ENCODE results near the gene NOXO1. TPM values are rescaled to one million over a fixed set of nuclear protein-coding genes. Genes with fewer than 3 reads are reported as not detected.

NOXO1 gene
- total and polyA plus RNA-seq, 2 experiments from 2014 or later: 2.0 to 2.6 TPM

DNA sequence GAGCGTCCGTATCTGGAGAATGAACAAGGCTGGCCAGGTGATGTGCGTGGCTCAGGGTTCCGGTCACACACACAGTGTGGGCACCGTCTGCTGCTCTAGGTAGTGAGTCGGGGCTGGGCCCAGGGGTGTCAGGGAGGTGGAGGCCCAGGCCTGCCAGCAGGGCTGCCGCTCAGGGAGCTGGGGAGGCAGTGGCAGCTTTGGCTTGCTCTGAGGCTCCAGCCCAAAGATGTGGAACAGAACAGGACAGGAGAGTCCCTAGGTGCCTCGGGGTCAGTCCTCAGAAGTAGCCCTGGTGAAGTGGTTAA is 5.1 kb downstream of the NOXO1 start (continued):
- TF ChIP-seq, protein P1, sequence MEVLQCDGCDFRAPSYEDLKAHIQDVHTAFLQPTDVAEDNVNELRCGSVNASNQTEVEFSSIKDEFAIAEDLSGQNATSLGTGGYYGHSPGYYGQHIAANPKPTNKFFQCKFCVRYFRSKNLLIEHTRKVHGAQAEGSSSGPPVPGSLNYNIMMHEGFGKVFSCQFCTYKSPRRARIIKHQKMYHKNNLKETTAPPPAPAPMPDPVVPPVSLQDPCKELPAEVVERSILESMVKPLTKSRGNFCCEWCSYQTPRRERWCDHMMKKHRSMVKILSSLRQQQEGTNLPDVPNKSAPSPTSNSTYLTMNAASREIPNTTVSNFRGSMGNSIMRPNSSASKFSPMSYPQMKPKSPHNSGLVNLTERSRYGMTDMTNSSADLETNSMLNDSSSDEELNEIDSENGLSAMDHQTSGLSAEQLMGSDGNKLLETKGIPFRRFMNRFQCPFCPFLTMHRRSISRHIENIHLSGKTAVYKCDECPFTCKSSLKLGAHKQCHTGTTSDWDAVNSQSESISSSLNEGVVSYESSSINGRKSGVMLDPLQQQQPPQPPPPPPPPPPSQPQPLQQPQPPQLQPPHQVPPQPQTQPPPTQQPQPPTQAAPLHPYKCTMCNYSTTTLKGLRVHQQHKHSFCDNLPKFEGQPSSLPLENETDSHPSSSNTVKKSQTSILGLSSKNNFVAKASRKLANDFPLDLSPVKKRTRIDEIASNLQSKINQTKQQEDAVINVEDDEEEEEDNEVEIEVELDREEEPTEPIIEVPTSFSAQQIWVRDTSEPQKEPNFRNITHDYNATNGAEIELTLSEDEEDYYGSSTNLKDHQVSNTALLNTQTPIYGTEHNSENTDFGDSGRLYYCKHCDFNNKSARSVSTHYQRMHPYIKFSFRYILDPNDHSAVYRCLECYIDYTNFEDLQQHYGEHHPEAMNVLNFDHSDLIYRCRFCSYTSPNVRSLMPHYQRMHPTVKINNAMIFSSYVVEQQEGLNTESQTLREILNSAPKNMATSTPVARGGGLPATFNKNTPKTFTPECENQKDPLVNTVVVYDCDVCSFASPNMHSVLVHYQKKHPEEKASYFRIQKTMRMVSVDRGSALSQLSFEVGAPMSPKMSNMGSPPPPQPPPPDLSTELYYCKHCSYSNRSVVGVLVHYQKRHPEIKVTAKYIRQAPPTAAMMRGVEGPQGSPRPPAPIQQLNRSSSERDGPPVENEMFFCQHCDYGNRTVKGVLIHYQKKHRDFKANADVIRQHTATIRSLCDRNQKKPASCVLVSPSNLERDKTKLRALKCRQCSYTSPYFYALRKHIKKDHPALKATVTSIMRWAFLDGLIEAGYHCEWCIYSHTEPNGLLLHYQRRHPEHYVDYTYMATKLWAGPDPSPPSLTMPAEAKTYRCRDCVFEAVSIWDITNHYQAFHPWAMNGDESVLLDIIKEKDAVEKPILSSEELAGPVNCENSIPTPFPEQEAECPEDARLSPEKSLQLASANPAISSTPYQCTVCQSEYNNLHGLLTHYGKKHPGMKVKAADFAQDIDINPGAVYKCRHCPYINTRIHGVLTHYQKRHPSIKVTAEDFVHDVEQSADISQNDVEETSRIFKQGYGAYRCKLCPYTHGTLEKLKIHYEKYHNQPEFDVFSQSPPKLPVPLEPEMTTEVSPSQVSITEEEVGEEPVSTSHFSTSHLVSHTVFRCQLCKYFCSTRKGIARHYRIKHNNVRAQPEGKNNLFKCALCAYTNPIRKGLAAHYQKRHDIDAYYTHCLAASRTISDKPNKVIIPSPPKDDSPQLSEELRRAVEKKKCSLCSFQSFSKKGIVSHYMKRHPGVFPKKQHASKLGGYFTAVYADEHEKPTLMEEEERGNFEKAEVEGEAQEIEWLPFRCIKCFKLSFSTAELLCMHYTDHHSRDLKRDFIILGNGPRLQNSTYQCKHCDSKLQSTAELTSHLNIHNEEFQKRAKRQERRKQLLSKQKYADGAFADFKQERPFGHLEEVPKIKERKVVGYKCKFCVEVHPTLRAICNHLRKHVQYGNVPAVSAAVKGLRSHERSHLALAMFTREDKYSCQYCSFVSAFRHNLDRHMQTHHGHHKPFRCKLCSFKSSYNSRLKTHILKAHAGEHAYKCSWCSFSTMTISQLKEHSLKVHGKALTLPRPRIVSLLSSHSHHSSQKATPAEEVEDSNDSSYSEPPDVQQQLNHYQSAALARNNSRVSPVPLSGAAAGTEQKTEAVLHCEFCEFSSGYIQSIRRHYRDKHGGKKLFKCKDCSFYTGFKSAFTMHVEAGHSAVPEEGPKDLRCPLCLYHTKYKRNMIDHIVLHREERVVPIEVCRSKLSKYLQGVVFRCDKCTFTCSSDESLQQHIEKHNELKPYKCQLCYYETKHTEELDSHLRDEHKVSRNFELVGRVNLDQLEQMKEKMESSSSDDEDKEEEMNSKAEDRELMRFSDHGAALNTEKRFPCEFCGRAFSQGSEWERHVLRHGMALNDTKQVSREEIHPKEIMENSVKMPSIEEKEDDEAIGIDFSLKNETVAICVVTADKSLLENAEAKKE (CRISPR knock-in tag; IDR thresholded peaks at IDR 0.05): no peak

GRCh38 chr16:1975432-1976215 is 5.6 kb downstream of the NOXO1 start:
- peaks cover 16% of the 10 kb centered on the region for H3K36me3 Mint-ChIP-seq (ENCODE audit: low read depth)
- H3K4me3 Mint-ChIP-seq: no peak overlapping the region; the same call in 2 of the 3 replicates
- Histone ChIP-seq H3K4me1 (ENCODE audit: insufficient read depth) (peaks cover 18% of the 10 kb centered on the region), H2AFZ (no peak overlapping the region), H3K9me2 (ENCODE audit: insufficient read depth) (no peaks in the 10 kb centered on the region), H3F3A (replicated peaks; ENCODE audit: low read depth) (peaks cover 13% of the 10 kb centered on the region; the same call in 1 of the 2 replicates), H3K27me3 (ENCODE audit: insufficient read depth) (peaks cover 10% of the 10 kb centered on the region), H3K4me3 (no peak overlapping the region), H3K4me2 (no peak overlapping the region), H3K27ac (ENCODE audit: low read depth) (no peak overlapping the region), H4K20me1 (replicated peaks; ENCODE audit: insufficient read depth) (no peaks in the 10 kb centered on the region; the same call in none of the 2 replicates), H3K79me2 (replicated peaks; ENCODE audit: insufficient read depth) (peaks cover 21% of the 10 kb centered on the region), H3K36me3 (ENCODE audit: insufficient read depth) (no peaks in the 10 kb centered on the region)
- H3K27me3 Mint-ChIP-seq (ENCODE audit: insufficient read depth, low read depth, poor library complexity): peaks cover 26% of the 10 kb centered on the region
- TF ChIP-seq REST (IDR thresholded peaks at IDR 0.05; ENCODE audit: unreplicated experiment) (no peak), JUNB (IDR thresholded peaks at IDR 0.05; ENCODE audit: unreplicated experiment) (no peak), ZNF114 (CRISPR knock-in tag; IDR thresholded peaks at IDR 0.05) (no peak), NANOG (IDR thresholded peaks at IDR 0.05; ENCODE audit: borderline replicate concordance) (no peak)
- DNase-seq (ENCODE audit: low spot score) (no peak), ATAC-seq (no peak)
- peaks cover 15% of the 10 kb centered on the region for H3K4me1 Mint-ChIP-seq
- H3K27ac Mint-ChIP-seq: no peak overlapping the region
- H3K9me3 Mint-ChIP-seq: peaks cover 3% of the 10 kb centered on the region; the same call in 1 of the 3 replicates

All from GM23338 (cell line).